NCI-H128 (cell line): ENCODE results near the gene ATPAF2.

Experiments used
- DNase-seq: peaks from one replicate; lab custom pipeline; 2025; ENCODE audit not compliant: unreplicated experiment; lab: John Stamatoyannopoulos, UW

The ATPAF2 gene

DNA sequence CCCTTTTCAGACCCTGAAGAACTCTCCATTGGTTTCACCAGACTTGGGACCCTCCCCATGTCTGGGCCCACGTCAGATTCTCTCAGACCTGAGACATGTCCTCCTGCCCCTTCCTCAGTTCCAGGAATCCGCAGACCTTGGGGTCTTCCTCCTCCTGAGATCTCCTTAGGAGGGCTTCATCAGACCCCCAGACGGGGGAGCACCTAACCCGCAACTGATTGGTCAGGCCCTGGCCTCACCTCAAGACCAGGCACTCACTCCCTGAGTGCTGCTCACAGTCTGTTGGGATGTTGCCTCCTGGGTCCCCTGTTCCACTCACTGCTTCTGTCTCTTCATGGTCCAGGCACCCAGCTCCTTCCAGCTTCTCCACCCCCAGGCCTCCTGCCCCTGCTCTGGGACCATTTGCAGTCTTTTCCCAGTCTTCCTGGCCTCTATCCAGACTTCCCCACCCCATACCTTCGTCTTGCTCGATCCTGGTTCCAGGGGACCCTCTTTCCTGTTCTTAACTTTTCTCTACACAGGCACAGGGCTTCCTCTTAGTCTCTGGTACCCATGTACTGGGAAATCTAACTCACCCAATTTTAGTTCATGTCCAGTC lies 1.4 kb upstream of the ATPAF2 start:
- no peak for DNase-seq

DNA sequence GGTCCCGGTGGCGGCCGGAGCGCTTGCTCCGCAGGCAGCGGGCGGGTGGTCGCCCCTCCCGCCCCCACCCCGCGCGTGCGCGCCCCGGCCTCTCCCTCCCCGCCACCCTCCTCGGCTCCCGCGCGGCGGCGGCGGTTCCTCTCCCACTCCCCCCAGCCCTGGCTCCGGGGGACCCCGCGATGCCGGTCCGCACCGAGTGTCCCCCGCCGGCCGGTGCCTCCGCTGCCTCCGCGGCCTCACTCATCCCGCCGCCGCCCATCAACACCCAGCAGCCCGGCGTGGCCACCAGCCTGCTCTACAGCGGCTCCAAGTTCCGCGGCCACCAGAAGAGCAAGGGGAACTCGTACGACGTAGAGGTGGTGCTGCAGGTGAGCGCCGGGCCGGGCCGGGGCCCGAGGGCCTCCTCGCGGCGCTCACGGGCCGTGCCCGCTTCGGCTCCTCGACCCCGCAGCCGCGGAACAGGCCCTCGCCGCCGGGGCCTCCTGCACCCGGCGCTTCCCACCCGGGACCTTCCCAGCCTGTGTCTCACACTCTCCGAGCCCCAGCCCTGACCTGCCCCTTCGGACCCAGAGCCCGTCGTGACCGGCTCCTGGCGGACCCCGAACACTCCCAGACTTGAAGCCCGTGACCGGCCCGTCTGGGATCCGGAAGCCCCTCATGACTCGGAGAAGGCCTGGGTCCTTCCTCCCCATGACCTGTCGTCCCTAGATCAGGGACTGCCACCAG lies 730 bp upstream of the ATPAF2 start:
- no peak for DNase-seq

- DNase-seq, result no peak
Observed at GRCh38 chr17:18038149-18038850, 668 bp downstream of the ATPAF2 start.

GRCh38 chr17:18037486-18037885 lies 1.5 kb downstream of the ATPAF2 start:
- no peak for DNase-seq

- no peak for DNase-seq
Observed at GRCh38 chr17:18035704-18036103, 3.3 kb downstream of the ATPAF2 start.

DNA sequence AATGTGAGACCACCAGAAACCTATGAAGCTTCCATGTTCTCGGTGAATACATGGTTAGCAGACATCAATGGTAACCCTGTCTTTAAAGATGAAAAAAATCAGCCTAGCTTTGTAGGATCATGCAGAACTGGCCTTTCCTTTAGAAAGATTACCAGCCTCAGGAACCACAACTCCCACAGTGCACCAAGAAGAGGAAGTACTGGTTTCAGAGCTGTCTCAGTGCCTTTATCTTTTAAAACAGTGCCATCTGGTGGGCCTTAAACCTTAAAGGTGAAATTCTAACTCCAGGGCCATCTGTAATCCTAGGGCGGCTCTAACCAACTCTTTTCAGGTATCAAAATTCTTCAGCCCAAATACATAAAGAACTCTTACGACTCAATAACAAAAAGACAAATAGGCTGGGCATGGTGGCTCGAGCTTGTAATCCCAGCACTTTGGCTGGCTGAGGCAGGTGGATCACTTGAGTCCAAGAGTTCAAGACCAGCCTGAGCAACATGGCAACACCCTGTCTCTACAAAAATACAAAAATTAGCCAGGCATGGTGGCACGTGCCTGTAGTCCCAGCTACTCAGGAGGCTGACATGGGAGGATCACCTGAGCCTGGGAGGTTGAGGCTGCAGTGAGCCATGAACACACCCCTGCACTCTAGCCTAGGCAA lies 5.4 kb downstream of the ATPAF2 start:
- DNase-seq, result peak; percentile 17

- no peak for DNase-seq
Observed at GRCh38 chr17:18031955-18032354, 7.0 kb downstream of the ATPAF2 start.

DNA sequence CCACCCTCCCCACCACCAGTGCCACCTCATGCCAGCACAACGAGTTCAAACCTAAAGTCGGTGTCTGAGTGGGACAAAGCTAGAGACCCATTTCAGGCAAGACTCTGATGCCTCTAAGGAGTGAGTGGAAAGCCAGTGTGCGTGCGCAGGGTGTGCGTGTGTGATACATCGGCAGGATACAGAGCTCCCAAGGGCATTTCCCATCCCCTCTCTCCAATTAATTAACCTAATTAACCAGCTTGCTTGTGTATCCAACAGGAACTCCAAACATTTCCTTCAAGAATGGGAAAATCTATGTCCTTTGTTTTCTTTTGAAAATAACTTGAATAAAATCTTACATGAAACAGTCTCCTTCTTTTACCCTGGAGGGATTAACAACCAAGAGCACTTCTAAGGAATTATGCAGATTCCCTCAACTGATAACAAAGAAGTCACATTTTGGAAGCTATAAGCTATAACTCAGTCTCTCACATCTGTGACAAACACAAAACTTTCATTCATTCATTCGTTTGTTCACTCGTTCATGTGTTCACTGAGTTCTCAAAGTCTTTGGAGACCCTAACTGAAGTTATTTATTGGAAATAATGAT lies 9.9 kb downstream of the ATPAF2 start:
- no peak for DNase-seq

DNA sequence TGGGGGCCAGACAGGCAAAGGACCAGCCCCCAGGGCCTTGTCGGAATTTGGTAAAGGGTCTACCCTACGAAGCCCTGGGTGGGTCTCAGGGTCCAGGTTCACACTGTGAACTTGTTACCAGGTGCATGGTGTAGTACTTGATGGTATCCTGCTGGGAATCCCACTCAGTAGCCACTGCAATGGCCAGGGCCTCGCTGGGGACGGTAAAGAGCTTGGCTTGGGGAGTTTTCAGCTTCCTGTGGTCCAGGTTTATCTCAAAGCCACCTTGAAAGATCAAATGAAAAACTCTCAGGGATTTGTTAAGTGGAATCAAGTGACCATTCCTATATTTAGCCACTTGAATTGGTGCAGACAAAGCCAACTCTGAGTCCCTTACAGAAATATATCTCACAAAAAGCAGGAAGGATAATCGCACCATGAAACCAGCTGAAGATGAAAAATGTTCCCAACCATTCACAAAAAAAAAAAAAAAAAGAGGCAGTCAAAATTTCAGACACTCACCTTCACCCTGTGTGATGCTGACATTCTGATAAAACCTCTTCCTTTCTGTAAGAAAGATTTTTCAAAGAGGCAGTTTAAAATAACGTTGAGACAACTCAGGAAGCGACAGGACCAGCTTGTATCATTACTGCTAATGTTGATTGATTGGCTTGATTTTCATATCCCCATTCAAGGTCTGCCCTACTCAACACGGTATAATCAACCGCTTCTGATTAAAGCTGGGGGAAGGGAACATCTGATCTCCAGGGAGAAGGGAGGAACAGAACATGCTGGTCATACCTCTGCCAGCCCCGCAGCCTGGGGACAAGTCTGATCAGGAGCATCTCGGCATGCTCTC lies 10.6 kb downstream of the ATPAF2 start:
- no peak for DNase-seq

DNA sequence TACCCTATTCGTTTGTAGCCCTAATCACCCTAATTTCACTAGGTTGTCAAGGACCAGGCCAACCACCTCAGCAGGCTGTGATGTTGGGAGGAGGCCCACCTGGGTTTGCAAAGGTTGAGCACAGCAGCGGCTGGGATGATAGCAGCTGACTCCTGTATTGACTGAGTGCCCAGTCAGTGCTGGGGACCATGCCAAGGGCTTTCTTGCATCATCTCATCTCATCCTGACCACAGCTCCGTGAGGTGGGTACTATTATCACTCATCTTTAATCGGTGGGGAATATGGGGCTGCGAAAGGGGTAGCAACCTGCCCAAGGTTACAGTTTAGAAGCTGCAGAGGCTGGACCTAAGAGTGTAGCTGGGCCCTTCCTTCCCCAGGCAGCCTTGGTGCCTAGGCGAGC lies 11.7 kb downstream of the ATPAF2 start:
- no peak for DNase-seq

DNA sequence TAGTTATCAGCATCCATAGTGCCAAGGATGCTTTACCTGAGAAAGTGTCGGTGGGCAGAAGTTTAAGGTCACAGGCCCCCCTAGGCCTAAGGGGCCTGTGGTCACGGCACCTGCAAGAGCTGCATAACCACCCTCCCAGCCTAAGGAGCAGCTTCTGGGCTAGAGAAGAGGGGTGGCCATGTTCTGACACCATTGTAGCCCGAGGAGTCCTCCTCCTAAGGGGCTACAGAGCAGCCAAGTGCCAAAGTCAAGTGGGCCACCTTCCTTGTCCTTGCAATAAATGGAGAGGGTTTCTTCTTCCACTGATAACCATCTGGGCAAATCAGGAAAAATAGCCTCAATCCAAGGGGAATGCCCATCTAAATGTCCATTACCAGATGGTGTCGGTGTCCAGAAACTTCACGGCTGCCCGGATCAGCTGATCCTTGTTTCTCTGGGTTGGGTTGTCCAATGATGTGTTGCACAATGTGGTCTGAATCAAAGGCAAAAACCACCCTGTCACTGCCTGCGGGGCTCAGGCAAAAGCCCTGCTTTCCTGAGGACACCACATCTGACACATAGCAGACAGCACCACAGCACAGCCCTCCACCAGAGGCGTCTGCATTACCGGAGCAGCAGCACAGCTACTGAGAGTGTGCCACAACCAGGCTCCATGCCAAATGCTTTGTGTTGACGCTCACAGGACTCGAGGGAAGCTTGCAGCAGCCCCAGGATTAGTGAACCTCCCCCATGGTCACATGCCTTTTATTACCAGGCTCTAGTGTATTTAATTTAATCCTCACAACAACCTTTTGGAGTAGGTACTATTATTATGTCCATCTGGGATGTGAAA lies 12.8 kb downstream of the ATPAF2 start:
- DNase-seq, result no peak

- DNase-seq, result no peak
Observed at GRCh38 chr17:18025241-18025944, 13.6 kb downstream of the ATPAF2 start.

GRCh38 chr17:18021372-18021771 lies 17.6 kb downstream of the ATPAF2 start:
- no peak for DNase-seq

GRCh38 chr17:18020971-18021370 lies 18.0 kb downstream of the ATPAF2 start:
- no peak for DNase-seq

GRCh38 chr17:18019838-18020154 lies 19.2 kb downstream of the ATPAF2 start:
- no peak for DNase-seq

GRCh38 chr17:18018411-18018921 lies 20.5 kb downstream of the ATPAF2 start:
- DNase-seq, result no peak

DNA sequence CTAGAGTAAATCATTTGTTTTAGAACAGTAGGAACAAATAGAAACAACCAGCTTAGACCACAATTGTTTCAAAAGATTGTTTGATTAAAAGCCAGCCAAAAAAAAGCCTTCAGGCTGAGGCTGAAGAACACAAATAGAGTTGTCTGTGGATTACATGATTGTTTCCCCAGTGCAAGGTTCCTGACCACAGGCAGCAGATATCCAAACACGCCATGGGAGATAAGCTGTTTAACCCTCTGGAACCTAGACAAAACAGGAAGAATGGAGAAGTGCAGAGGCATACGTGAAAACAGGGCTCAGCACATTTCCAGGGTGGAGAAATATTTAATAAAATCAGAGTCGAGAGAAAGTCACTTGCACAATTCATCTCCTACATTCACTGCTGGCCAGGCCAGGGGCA lies 21.0 kb downstream of the ATPAF2 start:
- no peak for DNase-seq

GRCh38 chr17:18016426-18016825 lies 22.5 kb downstream of the ATPAF2 start:
- DNase-seq, result no peak

GRCh38 chr17:18015593-18015992 lies 23.4 kb downstream of the ATPAF2 start:
- no peak for DNase-seq
